HepG2 (cell line): ENCODE data around the gene GDF7. TPM values are rescaled to one million over a fixed set of nuclear protein-coding genes. Genes with fewer than 3 reads are reported as not detected.

ENCODE experiments used
- BRF2 ChIP-seq: sonication (generic); formaldehyde crosslinking; IDR thresholded peaks from 2 replicates; pipeline ENCODE4 v1.8.1; 2022; ENCODE audit warnings: mild to moderate bottlenecking, missing genetic modification reagents
- DPF2 ChIP-seq: sonication (generic); formaldehyde crosslinking; IDR thresholded peaks from 2 replicates; pipeline ENCODE4 v1.4.0; 2020; ENCODE audit warnings: mild to moderate bottlenecking, low read depth, missing genetic modification reagents, borderline replicate concordance
- EHMT2 ChIP-seq: fragments of 200-600 bp; sonication (generic); IDR thresholded peaks from 2 replicates; pipeline ENCODE4 v1.7.0; 2017; ENCODE audit warnings: antibody characterized with exemption, low read depth, low read length, borderline replicate concordance
- ELF1 ChIP-seq: sonication (generic); formaldehyde crosslinking; IDR thresholded peaks from 2 replicates; pipeline ENCODE4 v1.4.0; 2020; ENCODE audit warnings: missing genetic modification reagents
- HMGXB4 ChIP-seq, 2 experiments: sonication (generic) in 1 of 2; formaldehyde crosslinking in 1 of 2; IDR thresholded peaks; 2 replicates each; pipeline versions ENCODE4 v1.4.0 to v1.6.1; 2018 to 2020; ENCODE audit warnings: missing genetic modification reagents in 2 of 2, borderline replicate concordance in 1 of 2, low read depth in 1 of 2, mild to moderate bottlenecking in 1 of 2, missing biosample characterization in 1 of 2
- KAT7 ChIP-seq: IDR thresholded peaks from 2 replicates; pipeline ENCODE4 v1.6.1; 2018; ENCODE audit warnings: borderline replicate concordance, missing compliant biosample characterization
- MAX ChIP-seq: IDR thresholded peaks from 2 replicates; pipeline ENCODE4 v1.6.1; 2012; ENCODE audit warnings: inconsistent platforms
- MTA1 ChIP-seq: sonication (generic); formaldehyde crosslinking; IDR thresholded peaks from 2 replicates; pipeline ENCODE4 v1.4.0; 2020; ENCODE audit warnings: missing genetic modification reagents, mild to moderate bottlenecking, borderline replicate concordance
- MXD4 ChIP-seq: IDR thresholded peaks from 2 replicates; pipeline ENCODE4 v1.6.1; 2016; ENCODE audit warnings: mild to moderate bottlenecking, missing biosample characterization, missing genetic modification reagents
- NFYC ChIP-seq: IDR thresholded peaks from 2 replicates; pipeline ENCODE4 v1.6.1; 2016; ENCODE audit warnings: missing genetic modification reagents, missing compliant biosample characterization
- RFX1 ChIP-seq: fragments of 450-650 bp; IDR thresholded peaks from 2 replicates; pipeline ENCODE4 v1.6.1; 2017
- RFX3 ChIP-seq: IDR thresholded peaks from 2 replicates; pipeline ENCODE4 v1.6.1; 2016; ENCODE audit warnings: missing biosample characterization, missing genetic modification reagents
- ZNF207 ChIP-seq: fragments of 450-650 bp; IDR thresholded peaks from 2 replicates; pipeline ENCODE4 v1.6.1; 2016; ENCODE audit warnings: antibody characterized with exemption, borderline replicate concordance
- ZNF281 ChIP-seq: sonication (generic); formaldehyde crosslinking; IDR thresholded peaks from 2 replicates; pipeline ENCODE4 v1.4.0; 2020; ENCODE audit warnings: missing genetic modification reagents, borderline replicate concordance
- ZNF609 ChIP-seq: sonication (generic); formaldehyde crosslinking; IDR thresholded peaks from 2 replicates; pipeline ENCODE4 v1.4.0; 2020; ENCODE audit warnings: mild to moderate bottlenecking, missing genetic modification reagents, borderline replicate concordance
- ZNF768 ChIP-seq: sonication (generic); formaldehyde crosslinking; IDR thresholded peaks from 2 replicates; pipeline ENCODE4 v1.4.0; 2020; ENCODE audit warnings: missing genetic modification reagents
- ZNF775 ChIP-seq: sonication (generic); formaldehyde crosslinking; IDR thresholded peaks from 2 replicates; pipeline ENCODE4 v1.4.0; 2020; ENCODE audit warnings: missing genetic modification reagents, mild to moderate bottlenecking, moderate library complexity, borderline replicate concordance
- ZNF790 ChIP-seq: sonication (generic); formaldehyde crosslinking; IDR thresholded peaks from 2 replicates; pipeline ENCODE4 v1.8.0; 2022; ENCODE audit warnings: missing genetic modification reagents, mild to moderate bottlenecking, borderline replicate concordance
- polyA plus RNA-seq, 8 experiments: library from polyadenylated mRNA; depleted of rRNA in 3 of 8; stranded (reverse) in 7 of 8; unstranded in 1 of 8; fragments of >200 nt; fragmentation: Illumina TruSeq in 4 of 8; extraction: Trizol in 4 of 8; gene quantifications; 2 replicates each; pipeline versions ENCODE4 v1.2.1 to v1.2.3, GENCODE V29; 2011 to 2016; ENCODE audit warnings: low read depth in 4 of 8, missing spikeins in 1 of 8, mixed read lengths in 1 of 8; ENCODE audit not compliant: insufficient read depth in 1 of 8
- total RNA-seq, 5 experiments: library from RNA; depleted of rRNA; stranded (reverse); fragments of >200 nt; fragmentation: Illumina TruSeq; extraction: Trizol; gene quantifications; 2 replicates each; pipeline ENCODE4 v1.2.3, GENCODE V29; 2016; ENCODE audit warnings: low read depth in 1 of 5

GDF7 gene
- total and polyA plus RNA-seq, 2 of the 13 experiments (the other 11 are each of a cell fraction or from before 2014, with no cell fraction given) = 1.6 to 15.0 TPM

- peak; percentile 24; the same call in 1 of the 2 replicates for TF ChIP-seq BRF2 (CRISPR knock-in tag)
- peak; percentile 48; the same call in 1 of the 2 replicates for TF ChIP-seq KAT7 (CRISPR knock-in tag)
- TF ChIP-seq HMGXB4 (CRISPR knock-in tag; IDR thresholded peaks at IDR 0.05; ENCODE audit: borderline replicate concordance in 1 of 2, low read depth in 1 of 2) = peak in 1 of 2 experiments; percentile 29; a peak in 1 of 4 replicates
- TF ChIP-seq ZNF790 (CRISPR knock-in tag) = peak; percentile 66; the same call in 1 of the 2 replicates
- TF ChIP-seq ELF1 (CRISPR knock-in tag) = peak; percentile 57; the same call in 1 of the 2 replicates
- TF ChIP-seq DPF2 (CRISPR knock-in tag) = peak; percentile 86
- TF ChIP-seq MXD4 (CRISPR knock-in tag) = peak; percentile 87
- TF ChIP-seq ZNF768 (CRISPR knock-in tag) = no peak
- TF ChIP-seq RFX1 = 0 out of 2 replicates have a peak, but pooled peaks have one; percentile 16
- TF ChIP-seq EHMT2 = peak; percentile 72; the same call in 1 of the 2 replicates
- peak; percentile 93 for TF ChIP-seq ZNF609 (CRISPR knock-in tag)
- peak; percentile 35; the same call in 1 of the 2 replicates for TF ChIP-seq RFX3
- peak; percentile 26; the same call in 1 of the 2 replicates for TF ChIP-seq MTA1
- TF ChIP-seq MAX = peak; percentile 56
- TF ChIP-seq ZNF207 = no peak
- peak; percentile 42; the same call in 1 of the 2 replicates for TF ChIP-seq ZNF281
- 0 out of 2 replicates have a peak, but pooled peaks have one; percentile 20 for TF ChIP-seq NFYC (CRISPR knock-in tag)
- TF ChIP-seq ZNF775 (CRISPR knock-in tag) = no peak
These were observed 61.3 kb downstream of the GDF7 start (continued) for GRCh38 chr2:20728114-20728758.
